Muscle layer of duodenum (tissue), 2 donors: ENCODE results near the gene QARS1.
A peak's percentile ranks its signal among the peaks of the same experiment; 100 is the strongest.

ENCODE experiments used
- H3K27ac ChIP-seq: one replicate; pipeline ENCODE4 v1.7.0; 2013; ENCODE audit warnings: mild to moderate bottlenecking, low read length
- H3K27me3 ChIP-seq: one replicate; pipeline ENCODE4 v1.7.0; 2013; ENCODE audit warnings: low read depth, mild to moderate bottlenecking, control low read depth, low read length
- H3K36me3 ChIP-seq, 2 donors: one replicate each; pipeline ENCODE4 v1.7.0; 2013; ENCODE audit warnings: low read length in 2 of 2, control low read depth in 1 of 2, mild to moderate bottlenecking in 1 of 2; ENCODE audit not compliant: insufficient read depth in 2 of 2, control insufficient read depth in 1 of 2
- H3K4me1 ChIP-seq, 2 donors: one replicate each; pipeline ENCODE4 v1.7.0; 2013; ENCODE audit warnings: low read length in 2 of 2, mild to moderate bottlenecking in 2 of 2, control low read depth in 1 of 2, moderate library complexity in 1 of 2; ENCODE audit not compliant: insufficient read depth in 2 of 2, control insufficient read depth in 1 of 2
- H3K4me3 ChIP-seq, 2 donors: one replicate each; pipeline ENCODE4 v1.7.0; 2013; ENCODE audit warnings: low read length in 2 of 2, low read depth in 1 of 2, mild to moderate bottlenecking in 1 of 2
- H3K9me3 ChIP-seq, 2 donors: one replicate each; pipeline ENCODE4 v1.7.0; 2013; ENCODE audit warnings: low read length in 2 of 2, control low read depth in 1 of 2, mild to moderate bottlenecking in 1 of 2; ENCODE audit not compliant: control insufficient read depth in 1 of 2
- donor health status: healthy.

Gene QARS1

DNA sequence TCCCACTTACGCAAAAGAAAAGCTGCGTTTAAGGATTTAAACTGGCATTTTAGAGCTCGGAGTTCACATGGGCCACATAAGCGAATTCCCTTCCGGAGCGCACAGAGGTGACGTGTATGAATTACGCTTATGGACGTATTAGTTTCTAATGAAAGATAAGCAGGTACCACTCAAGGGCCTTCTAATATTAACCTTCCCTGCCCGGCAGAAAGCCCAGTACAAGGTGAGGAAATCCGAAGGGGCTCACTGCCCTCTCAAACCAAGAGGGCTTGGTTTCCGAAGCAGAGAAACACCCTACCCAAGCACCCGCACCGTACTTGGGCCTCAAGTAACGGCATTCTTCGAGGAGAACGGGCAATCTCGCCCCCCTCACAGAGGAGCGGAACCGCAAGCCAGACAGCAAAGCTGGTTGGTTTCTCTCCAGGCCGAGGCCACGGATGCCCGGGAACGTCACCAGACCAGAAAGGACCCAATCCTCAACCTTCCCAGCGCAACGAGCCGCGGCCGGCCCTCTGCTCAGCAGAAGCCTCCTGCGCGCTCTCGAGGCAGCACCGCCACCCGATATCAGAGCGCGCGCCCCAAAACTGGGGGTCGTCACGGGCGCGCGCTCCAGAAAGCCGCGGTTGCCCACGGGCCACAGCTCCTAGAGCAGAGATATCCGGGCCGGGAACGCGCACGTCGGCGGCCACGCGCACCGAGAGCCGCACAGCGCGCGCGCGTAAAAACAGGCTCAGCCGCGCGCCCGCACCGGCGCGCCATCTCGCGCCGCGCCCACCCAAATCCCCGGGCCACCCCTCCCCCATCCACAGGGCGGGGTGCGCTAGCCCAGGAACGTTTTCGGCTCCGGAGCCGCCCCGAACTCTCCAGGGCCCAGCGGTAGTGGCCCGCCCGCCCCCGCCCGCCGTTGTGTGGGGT is 11.4 kb downstream of the QARS1 start:
- Histone ChIP-seq H3K27me3 (no peaks in the 10 kb centered on the region), H3K4me1 (peaks cover 7 to 46% of the 10 kb centered on the region in 2 donors), H3K27ac (peak overlapping the region; percentile 98), H3K4me3 (peak overlapping the region; percentile 81 to 98), H3K36me3 (peaks cover 6 to 20% of the 10 kb centered on the region in 2 donors), H3K9me3 (no peaks in the 10 kb centered on the region)

DNA sequence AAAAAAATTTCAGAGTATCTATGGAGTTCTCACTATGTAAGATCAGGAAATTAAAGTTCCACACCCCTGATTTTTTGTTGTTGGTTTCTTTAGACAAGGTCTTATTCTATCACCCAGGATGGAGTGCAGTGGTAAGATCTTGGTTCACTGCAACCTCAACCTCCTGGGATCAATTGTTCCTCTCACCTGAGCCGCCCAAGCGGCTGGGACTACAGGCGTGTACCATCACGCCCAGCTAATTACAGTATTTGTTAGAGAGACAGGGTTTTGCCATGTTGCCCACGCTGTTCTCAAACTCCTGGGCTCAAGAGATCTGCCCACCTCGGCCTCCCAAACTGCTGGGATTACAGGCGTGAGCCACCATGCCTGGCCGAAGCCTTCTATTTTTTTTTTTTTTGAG is 23.1 kb downstream of the QARS1 start:
- no peaks in the 10 kb centered on the region for H3K9me3 ChIP-seq
- H3K4me3 ChIP-seq = no peak overlapping the region
- H3K27ac ChIP-seq = no peak overlapping the region
- H3K36me3 ChIP-seq = peaks cover 11 to 12% of the 10 kb centered on the region in 2 donors
- no peaks in the 10 kb centered on the region for H3K4me1 ChIP-seq
- no peaks in the 10 kb centered on the region for H3K27me3 ChIP-seq

DNA sequence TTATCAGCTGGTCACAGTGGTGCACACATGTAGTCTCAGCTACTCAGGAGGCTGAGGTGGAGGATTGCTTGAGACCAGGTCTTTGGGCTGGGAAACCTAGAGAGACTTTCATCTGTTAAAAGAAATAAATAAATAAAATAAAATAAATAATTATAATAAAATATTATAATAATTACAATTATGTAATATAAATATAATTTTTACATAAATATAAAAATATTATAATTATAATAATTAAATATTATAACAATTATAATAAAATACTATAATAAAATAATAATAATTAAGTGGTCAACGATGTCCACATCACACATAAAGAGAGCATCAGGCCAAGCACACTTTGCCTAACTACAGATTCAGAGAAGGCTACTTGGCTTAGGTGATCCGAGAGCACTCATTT is 25.3 kb downstream of the QARS1 start:
- H3K36me3 ChIP-seq = peaks cover 11 to 33% of the 10 kb centered on the region in 2 donors
- no peaks in the 10 kb centered on the region for H3K27me3 ChIP-seq
- no peaks in the 10 kb centered on the region for H3K9me3 ChIP-seq
- no peak overlapping the region for H3K27ac ChIP-seq
- no peak overlapping the region for H3K4me3 ChIP-seq
- no peaks in the 10 kb centered on the region for H3K4me1 ChIP-seq

DNA sequence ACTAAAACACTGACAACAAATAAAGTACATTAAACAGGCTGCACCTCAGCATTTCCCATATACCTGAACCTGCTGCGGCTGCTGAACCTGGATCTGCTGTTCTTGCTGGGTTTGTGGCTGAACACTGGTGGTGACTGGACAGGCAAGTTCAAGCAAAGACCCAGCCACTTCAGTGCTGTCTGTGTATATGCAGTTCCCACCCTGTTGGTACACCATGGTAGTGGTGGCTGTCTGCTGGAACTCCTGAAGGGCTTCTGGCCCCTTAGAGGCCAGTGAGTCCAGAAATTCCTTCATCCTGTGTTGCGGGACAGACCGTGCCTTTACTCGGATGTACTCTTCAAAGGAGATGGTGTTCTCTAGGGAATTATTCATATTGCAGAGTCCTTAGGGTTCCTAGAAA is 27.9 kb downstream of the QARS1 start:
- H3K27me3 ChIP-seq = no peaks in the 10 kb centered on the region
- H3K27ac ChIP-seq = no peak overlapping the region
- peaks cover 23 to 58% of the 10 kb centered on the region in 2 donors for H3K36me3 ChIP-seq
- H3K4me3 ChIP-seq = no peak overlapping the region
- H3K9me3 ChIP-seq = no peaks in the 10 kb centered on the region
- H3K4me1 ChIP-seq = no peaks in the 10 kb centered on the region

DNA sequence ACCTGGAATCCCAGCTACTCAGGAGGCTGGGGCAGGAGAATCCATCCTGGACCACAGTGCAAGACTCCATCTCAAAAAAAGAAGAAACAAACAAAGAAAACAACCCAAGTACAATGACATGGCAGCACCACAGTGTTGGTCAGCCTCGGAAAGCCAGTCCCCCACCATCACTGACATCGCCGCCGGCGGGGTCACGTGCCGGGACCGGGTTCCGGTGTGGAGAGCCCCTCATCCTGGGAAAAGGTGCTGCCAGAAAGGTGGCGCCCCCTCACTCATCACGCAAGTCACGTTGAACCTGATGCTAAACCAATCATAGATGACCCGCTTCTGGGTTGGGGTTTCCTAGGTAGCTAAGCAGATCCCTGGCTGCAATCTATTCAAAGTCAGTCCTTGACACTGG is 28.4 kb downstream of the QARS1 start:
- Histone ChIP-seq H3K36me3 (peaks cover 27 to 63% of the 10 kb centered on the region in 2 donors), H3K4me1 (no peaks in the 10 kb centered on the region), H3K27ac (no peak overlapping the region), H3K9me3 (no peaks in the 10 kb centered on the region), H3K27me3 (no peaks in the 10 kb centered on the region), H3K4me3 (no peak overlapping the region)

DNA sequence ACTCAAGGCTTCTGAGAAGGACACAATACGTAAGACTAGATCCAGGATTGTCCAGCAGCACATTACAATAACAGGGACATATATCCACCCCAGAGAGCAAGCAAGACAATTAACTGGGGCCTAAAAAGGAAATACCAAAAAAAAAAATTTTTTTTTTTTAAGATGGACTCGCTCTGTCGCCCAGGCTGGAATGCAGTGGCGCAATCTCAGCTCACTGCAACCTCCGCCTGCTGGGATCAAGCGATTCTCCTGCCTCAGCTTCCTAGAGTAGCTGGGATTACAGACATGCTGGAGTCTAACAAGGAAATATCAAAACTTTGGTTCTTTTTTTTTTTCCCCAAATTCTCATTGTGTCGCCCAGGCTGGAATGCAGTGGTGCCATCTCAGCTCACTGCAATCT is 46.5 kb downstream of the QARS1 start:
- no peak overlapping the region for H3K4me3 ChIP-seq
- no peaks in the 10 kb centered on the region for H3K9me3 ChIP-seq
- no peak overlapping the region for H3K27ac ChIP-seq
- H3K27me3 ChIP-seq = no peaks in the 10 kb centered on the region
- no peaks in the 10 kb centered on the region for H3K4me1 ChIP-seq
- peaks cover 23 to 41% of the 10 kb centered on the region in 2 donors for H3K36me3 ChIP-seq

DNA sequence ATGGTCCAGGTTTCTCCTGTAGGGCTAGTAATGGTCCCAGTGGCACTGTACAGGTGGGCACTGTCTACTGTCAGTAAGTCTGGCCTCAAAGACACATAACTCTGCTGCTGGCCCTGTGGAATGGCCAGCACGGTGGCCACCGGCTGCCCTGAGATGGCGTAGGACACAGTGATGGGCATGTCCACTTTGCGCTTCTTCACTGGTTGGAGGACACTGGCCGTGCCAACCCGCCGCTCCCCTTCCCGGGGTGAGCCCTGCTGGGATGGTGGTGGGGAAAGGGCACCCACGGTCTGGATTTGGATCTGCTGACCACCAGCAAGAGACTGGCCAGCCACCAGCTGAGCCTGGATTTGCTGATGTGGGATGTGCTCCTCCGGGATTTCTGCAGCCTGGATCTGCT is 47.3 kb downstream of the QARS1 start:
- peaks cover 24 to 42% of the 10 kb centered on the region in 2 donors for H3K36me3 ChIP-seq
- H3K27ac ChIP-seq = no peak overlapping the region
- H3K27me3 ChIP-seq = no peaks in the 10 kb centered on the region
- H3K4me1 ChIP-seq = no peaks in the 10 kb centered on the region
- H3K9me3 ChIP-seq = no peaks in the 10 kb centered on the region
- no peak overlapping the region for H3K4me3 ChIP-seq

DNA sequence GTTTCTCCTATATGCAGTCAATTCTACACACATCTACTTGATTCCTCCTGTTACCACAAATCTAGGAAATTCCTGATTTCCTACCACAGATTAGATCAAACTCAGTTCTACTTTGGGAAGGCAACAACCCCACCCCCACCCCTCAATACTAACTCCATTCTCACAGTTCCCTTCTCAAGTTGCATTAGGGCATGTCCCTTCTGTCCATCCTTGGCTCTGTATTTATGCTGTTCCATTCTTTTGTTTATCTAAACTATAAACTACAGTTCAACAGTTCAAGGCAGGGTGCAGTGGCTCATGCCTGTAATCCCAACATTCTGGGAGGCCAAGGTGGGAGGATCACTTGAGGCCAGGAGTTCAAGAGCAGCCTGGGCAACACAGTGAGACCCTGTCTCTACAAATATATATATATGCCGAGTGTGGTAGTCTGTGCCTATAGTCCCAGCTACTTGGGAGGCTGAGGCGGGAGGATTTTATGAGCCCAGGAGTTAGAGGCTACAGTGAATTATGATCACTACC is 50.2 kb downstream of the QARS1 start:
- peaks cover 30 to 50% of the 10 kb centered on the region in 2 donors for H3K36me3 ChIP-seq
- no peak overlapping the region for H3K4me3 ChIP-seq
- H3K4me1 ChIP-seq = no peaks in the 10 kb centered on the region

DNA sequence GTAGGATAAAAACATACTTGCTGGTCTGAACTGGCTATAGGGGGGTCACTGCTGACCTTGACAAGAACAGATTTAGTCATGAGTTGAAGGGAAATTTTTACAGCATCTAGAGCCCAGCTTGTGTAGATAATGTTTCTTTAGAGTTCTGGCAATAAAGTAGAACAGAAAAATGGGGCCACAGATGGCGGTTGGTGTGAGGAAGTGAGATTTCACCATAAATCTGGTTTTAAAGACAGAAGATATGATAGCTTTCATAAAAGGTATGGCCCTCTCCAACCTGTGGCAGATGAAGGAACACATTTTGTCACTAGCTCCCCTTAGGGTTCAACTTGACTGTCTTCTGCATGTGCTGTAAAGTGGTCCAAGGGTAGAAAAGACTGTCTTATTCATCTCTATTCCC is 51.0 kb downstream of the QARS1 start:
- H3K4me1 ChIP-seq = no peaks in the 10 kb centered on the region
- H3K27me3 ChIP-seq = no peaks in the 10 kb centered on the region
- no peak overlapping the region for H3K4me3 ChIP-seq
- peaks cover 30 to 50% of the 10 kb centered on the region in 2 donors for H3K36me3 ChIP-seq
- no peaks in the 10 kb centered on the region for H3K9me3 ChIP-seq
- H3K27ac ChIP-seq = no peak overlapping the region

More for the DNA sequence above, 50.2 kb downstream of the QARS1 start:
- Histone ChIP-seq H3K27ac (no peak overlapping the region), H3K27me3 (no peaks in the 10 kb centered on the region), H3K9me3 (no peaks in the 10 kb centered on the region)
